SK-N-SH treated with all-trans-retinoic acid at 6 μM for 48 hours (cell line): ENCODE results near the gene THADA.

ENCODE experiments used
- ARNTL ChIP-seq: fragments of 450-650 bp; formaldehyde crosslinking; IDR thresholded peaks from 2 replicates; pipeline ENCODE4 v1.5.0; 2020; ENCODE audit warnings: low read depth, mild to moderate bottlenecking, moderate library complexity, borderline replicate concordance
- ISL1 ChIP-seq: fragments of 250-450 bp; sonication (Bioruptor Pico); IDR thresholded peaks from 2 replicates; pipeline ENCODE4 v2.1.2; 2022; ENCODE audit warnings: mild to moderate bottlenecking, moderate library complexity
- OSR1 ChIP-seq: fragments of 250-450 bp; sonication (Bioruptor Pico); IDR thresholded peaks from 2 replicates; pipeline ENCODE4 v1.8.0; 2022; ENCODE audit warnings: moderate library complexity, mild to moderate bottlenecking, inconsistent platforms
- PPARA ChIP-seq: fragments of 250-450 bp; sonication (Bioruptor Pico); IDR thresholded peaks from 2 replicates; pipeline ENCODE4 v1.5.0; 2020; ENCODE audit warnings: mild to moderate bottlenecking, borderline replicate concordance
- TCF4 ChIP-seq: fragments of 250-450 bp; sonication (Bioruptor Pico); IDR thresholded peaks from 2 replicates; pipeline ENCODE4 v1.8.0; 2021; ENCODE audit warnings: mild to moderate bottlenecking, moderate library complexity, borderline replicate concordance
- ZC3H10 ChIP-seq: fragments of 250-450 bp; sonication (Bioruptor Pico); IDR thresholded peaks from 2 replicates; pipeline ENCODE4 v1.5.1; 2021; ENCODE audit warnings: mild to moderate bottlenecking, moderate library complexity
- ZFP3 ChIP-seq: fragments of 250-450 bp; sonication (Bioruptor Pico); IDR thresholded peaks from 2 replicates; pipeline ENCODE4 v1.5.0; 2020; ENCODE audit warnings: mild to moderate bottlenecking, moderate library complexity

DNA sequence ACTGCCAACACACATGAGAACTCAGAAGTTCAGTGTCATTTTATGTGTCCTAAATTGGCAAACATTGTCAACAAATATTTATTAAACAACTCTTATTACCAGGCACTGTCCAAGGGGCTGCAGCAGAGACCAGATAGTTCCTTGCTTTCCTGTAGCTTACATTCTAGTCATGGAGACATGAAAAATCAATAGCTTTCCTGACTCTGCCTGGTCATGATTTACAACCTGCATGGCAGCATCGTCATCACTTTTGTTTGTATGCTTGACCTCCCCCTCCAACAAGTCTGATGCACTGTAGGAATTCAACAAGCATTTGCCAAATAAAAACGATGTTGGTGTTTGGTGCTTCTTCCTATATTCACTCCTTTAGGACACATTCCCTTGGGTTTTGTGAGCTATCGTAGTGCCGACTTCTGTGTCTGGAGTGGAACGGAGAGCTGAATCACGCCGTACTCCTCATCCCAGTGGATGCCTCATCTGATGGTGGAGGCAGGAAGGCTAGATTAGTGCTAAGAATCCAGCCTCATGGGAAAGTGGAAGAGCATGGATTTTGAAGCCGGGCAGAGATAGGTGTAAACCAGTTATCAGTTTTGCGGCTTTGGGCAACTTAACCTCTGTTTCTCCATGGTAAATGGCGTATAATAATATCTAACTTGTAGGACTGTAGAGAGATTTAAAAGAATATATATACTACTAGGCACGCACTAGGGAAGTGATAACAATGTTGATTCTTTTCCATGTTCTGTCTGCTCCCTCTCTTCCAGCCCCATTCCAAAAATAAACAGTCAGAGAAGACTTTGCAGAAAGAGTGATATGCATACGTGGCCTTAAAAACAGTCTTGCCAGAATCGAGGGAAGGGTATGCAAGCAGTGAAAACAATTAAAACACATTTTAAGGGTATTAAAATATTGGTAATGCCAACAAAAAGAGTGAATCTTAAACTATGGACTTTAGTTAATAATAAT is 249.0 kb downstream of the THADA start:
- no peak for TF ChIP-seq ISL1 (CRISPR knock-in tag)
- TF ChIP-seq ARNTL: no peak
- TF ChIP-seq TCF4 (CRISPR knock-in tag): no peak
- TF ChIP-seq ZC3H10: no peak
- no peak for TF ChIP-seq ZFP3
- no peak for TF ChIP-seq PPARA
- no peak for TF ChIP-seq OSR1 (CRISPR knock-in tag)
